Adipose tissue (tissue), 3 donors: ENCODE results near the gene NPHP4. TPM values are rescaled to one million over a fixed set of nuclear protein-coding genes. Genes with fewer than 3 reads are reported as not detected.

ENCODE experiments used
- H3K27ac ChIP-seq: one replicate; pipeline ENCODE4 v1.5.1; 2013; ENCODE audit warnings: low read depth, low read length
- WGBS, 3 donors: extraction: QIAGEN DNeasy Blood & Tissue Kit; methylation state at CpG; one replicate each; pipeline ENCODE4 v1.1.7; 2013; 5-methylcytosine and 5-hydroxymethylcytosine counted together
- polyA plus RNA-seq, 3 donors: library from polyadenylated mRNA; stranded (reverse); fragments of 200-250 nt; gene quantifications; one replicate each; pipeline ENCODE4 v1.2.3, GENCODE V29; 2013
- donor health status: healthy with polysubstance abuse.
- donor health status: Bipolar disorder and iron deficiency.
- donor health status: healthy.

The NPHP4 gene
- polyA plus RNA-seq, 3 donors: 5.0 to 14.3 (median 6.4) TPM

DNA sequence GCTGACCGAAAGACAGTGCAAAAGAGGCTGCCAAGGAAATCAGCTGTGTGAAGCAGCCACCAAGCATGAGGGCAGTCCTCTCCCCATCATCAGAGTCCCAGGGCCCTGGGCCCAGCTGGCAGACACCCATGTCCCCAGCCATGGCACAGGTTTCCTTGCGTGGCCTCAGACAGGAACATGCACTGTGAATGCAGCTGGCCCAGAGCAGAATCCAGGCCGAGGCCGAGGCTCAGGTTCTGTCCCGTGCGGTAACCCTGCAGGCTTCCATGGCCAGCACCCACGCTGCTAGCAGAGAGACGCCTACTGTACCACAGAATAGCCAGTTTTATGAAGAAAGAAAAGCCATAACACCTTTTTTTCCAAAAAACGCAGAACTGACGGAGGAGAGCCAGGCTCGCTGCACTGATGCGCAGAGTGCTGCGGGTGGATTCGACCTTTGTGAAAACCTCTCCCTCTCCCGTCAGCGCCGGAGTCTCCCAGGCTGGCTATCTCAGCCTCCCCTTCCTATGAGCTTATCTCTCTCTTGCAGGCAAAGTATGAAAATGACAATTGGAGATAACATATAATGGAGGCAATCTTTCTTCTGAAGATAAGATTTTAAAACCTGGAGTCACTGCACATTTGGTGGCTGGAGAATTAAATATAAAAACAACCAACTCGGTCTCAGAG, 106.6 kb downstream of the NPHP4 start:
- no peak overlapping the region for H3K27ac ChIP-seq
- WGBS, 3 donors: 88 to 93% (median 91%) methylated on average over 18 of the region's 18 CpGs

DNA sequence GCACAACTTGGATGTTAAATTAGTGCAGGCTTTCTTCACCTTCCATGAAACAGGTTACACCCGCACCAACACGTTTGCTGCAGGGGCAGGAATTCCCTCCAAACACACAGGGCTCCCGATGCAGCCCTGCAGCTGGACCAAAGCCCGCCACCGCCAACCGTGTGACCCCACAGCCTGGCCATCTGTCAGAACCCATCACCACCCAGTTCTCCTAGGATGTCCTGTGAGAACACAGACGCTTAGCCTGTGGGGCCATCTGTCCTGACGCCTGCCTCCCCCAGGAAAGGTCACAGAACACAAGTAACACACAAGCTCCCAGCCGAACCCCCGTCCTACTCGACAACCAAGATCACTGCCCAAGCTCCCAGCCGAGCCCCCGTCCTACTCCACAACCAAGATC, 108.1 kb downstream of the NPHP4 start:
- WGBS, 3 donors: 90 to 95% (median 95%) methylated on average over 13 of the region's 13 CpGs

GRCh38 chr1:5883129-5884048, 108.8 kb downstream of the NPHP4 start:
- H3K27ac ChIP-seq: no peak overlapping the region
- WGBS, 3 donors: 93 to 95% (median 95%) methylated on average over 30 of the region's 30 CpGs

More for the DNA sequence above, 108.1 kb downstream of the NPHP4 start:
- H3K27ac ChIP-seq: no peak overlapping the region

GRCh38 chr1:5882367-5883128, 109.7 kb downstream of the NPHP4 start:
- 91 to 95% (median 95%) methylated on average over 27 of the region's 27 CpGs for WGBS, 3 donors
- no peak overlapping the region for H3K27ac ChIP-seq

- H3K27ac ChIP-seq: no peak overlapping the region
- WGBS, 3 donors: 90 to 95% (median 93%) methylated on average over 22 of the region's 22 CpGs
Measured at GRCh38 chr1:5881526-5882222, 110.6 kb downstream of the NPHP4 start.

GRCh38 chr1:5880630-5881405, 111.4 kb downstream of the NPHP4 start:
- 91 to 96% (median 96%) methylated on average over 25 of the region's 25 CpGs for WGBS, 3 donors
- no peak overlapping the region for H3K27ac ChIP-seq

DNA sequence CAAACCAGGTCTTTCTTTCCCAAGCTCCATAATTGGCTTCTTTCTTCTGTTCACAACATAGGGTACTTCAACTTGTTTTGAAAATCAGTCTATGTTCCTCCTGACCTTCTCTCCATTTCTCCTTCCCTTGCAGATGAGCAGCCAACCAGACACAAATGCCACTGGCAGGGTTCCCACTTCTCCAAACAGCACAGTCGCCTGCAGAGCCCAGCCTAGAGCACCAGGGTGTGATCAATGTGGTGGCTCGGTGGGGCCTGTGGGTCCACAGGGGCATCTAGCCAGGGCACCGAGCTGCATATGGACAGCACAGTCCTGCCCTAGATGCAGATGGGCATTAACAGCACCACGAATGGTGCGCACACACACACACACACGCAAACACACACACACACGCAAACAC, 112.8 kb downstream of the NPHP4 start:
- 80 to 87% (median 84%) methylated on average over 7 of the region's 7 CpGs for WGBS, 3 donors
- no peak overlapping the region for H3K27ac ChIP-seq

- WGBS, 3 donors: 77 to 84% (median 79%) methylated on average over 4 of the region's 4 CpGs
- H3K27ac ChIP-seq: no peak overlapping the region
Measured at GRCh38 chr1:5878971-5879370, 113.3 kb downstream of the NPHP4 start.

DNA sequence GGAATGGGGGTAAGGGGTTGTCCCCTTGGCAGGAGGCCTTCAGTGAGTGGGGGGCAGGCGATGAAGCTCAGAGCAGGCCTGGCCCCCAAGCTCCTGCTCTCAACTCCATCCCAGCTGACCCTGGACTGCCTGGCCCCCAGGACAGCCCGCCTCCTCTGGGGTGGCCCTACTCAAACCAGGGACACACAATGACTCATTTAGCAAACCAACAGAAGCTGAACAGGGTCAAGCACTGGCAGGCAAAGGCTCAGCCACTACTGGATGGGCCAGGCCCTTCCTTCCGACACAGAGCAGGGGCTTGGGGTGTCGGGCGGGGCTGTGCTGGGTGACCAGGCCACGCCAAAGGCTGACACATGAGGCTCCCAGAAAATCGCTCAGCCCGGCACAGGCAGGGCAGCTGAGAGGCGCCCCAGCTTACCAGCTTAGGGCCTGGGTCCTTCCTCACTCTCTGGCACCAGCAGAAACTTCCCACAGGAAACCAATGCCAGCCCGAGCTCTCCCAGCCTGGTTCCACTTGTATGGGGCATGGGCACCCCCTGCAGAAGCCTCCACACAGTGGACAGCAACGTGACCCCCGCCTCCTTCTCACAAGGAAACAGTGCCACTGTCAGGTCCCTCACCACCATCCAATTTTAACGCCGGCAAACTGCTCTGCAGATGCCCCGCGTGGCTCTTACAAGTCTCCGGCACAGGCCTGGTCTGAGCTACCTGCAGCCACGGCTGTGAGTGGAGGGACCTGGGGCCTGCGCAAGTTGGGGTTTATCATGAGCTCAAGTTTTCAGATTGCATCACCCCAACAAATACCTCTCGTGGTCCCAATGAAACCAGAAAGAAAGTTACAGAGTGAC, 114.3 kb downstream of the NPHP4 start:
- H3K27ac ChIP-seq: no peak overlapping the region
- 95 to 96% (median 95%) methylated on average over 20 of the region's 20 CpGs for WGBS, 3 donors

GRCh38 chr1:5877001-5877400, 115.2 kb downstream of the NPHP4 start:
- H3K27ac ChIP-seq: no peak overlapping the region
- 85 to 93% (median 92%) methylated on average over 22 of the region's 22 CpGs for WGBS, 3 donors

GRCh38 chr1:5876094-5876650, 116.1 kb downstream of the NPHP4 start:
- no peak overlapping the region for H3K27ac ChIP-seq
- 90 to 95% (median 92%) methylated on average over 7 of the region's 7 CpGs for WGBS, 3 donors

- 89 to 94% (median 93%) methylated on average over 15 of the region's 15 CpGs for WGBS, 3 donors
Measured at GRCh38 chr1:5875345-5875910, 116.8 kb downstream of the NPHP4 start.

DNA sequence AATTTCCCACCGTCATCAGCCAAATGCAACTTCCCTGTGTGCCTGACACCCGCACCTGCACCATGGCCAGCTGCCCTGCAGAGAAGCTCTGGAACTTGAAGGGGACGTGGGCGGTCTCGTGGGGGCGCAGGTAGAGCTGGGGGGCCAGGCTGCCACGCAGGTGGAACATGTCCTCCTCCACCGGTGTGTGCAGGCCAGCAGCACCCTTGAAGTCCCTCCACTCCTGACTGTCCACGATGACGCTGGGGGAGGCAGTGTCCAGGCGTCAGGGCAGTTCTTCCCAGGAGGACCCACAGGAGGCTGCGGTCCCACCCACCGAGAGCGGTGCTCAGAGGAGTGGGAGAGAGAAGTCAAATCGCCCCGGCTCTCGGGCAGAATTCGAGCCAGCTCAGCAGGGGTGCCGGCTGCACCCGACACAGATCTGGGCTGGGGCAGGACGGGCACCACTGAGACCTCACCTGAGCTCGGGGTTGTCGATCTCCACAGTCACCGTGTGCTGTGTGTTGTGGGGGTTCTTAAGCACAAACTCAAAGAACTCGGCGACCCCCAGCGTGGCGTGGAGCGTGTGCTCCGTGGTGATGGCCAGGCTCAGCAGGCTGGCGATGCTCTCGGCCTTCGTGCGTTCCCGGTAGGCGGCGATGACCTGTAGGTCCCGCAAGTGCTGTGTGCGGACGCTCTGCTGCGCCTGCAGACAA, 117.7 kb downstream of the NPHP4 start:
- no peak overlapping the region for H3K27ac ChIP-seq
- WGBS, 3 donors: 96 to 98% (median 97%) methylated on average over 40 to 41 of the region's 41 CpGs

More at GRCh38 chr1:5875345-5875910, 116.8 kb downstream of the NPHP4 start:
- no peak overlapping the region for H3K27ac ChIP-seq

GRCh38 chr1:5873556-5873955, 118.7 kb downstream of the NPHP4 start:
- WGBS, 3 donors: 94 to 98% (median 94%) methylated on average over 7 of the region's 7 CpGs
- H3K27ac ChIP-seq: no peak overlapping the region

DNA sequence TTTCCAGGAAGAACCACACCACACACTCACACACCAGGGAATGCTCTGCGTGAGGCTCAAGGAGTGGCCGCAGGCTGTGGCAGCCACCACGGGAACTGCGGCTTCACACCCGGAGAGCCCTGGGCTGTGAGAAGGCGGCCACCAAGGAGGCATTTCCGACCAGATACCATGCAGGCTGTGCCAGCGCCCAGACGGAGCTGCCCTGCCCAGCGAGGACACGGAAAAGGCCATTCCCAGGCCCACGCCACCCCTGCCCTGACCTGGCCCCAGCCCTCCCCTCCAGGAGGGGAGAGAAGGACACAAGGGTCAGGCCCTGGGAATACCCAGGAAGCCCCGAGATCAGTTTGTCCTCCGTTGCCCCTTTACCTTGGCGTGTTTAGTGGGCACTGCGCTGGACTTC, 119.3 kb downstream of the NPHP4 start:
- no peak overlapping the region for H3K27ac ChIP-seq
- WGBS, 3 donors: 95 to 97% (median 95%) methylated on average over 15 to 16 of the region's 16 CpGs
